HG02623 (cell line): ENCODE data around the gene OPRL1.
"Not testable (repeated sequence)": the region's sequence is repeated elsewhere in the genome, so short reads cannot be mapped to it uniquely, and the experiment has no call there.

Source experiments
- ATAC-seq: cut with Tn5 transposase; IDR thresholded peaks from one replicate; pipeline ENCODE4 v1.9.1; 2021; ENCODE audit warnings: moderate library complexity; ENCODE audit not compliant: unreplicated experiment

OPRL1 gene

GRCh38 chr20:64083378-64083803 lies 3.5 kb downstream of the OPRL1 start:
- no peak for ATAC-seq

GRCh38 chr20:64083804-64084684 lies 4.2 kb downstream of the OPRL1 start, which contains the start of gene LKAAEAR1:
Gene LKAAEAR1 (minus strand): TSS chr20:64084398. CDS start chr20:64084219, 179 bp downstream.
- no peak for ATAC-seq

- no peak for ATAC-seq
These were observed 4.8 kb downstream of the OPRL1 start for GRCh38 chr20:64084685-64085152.

DNA sequence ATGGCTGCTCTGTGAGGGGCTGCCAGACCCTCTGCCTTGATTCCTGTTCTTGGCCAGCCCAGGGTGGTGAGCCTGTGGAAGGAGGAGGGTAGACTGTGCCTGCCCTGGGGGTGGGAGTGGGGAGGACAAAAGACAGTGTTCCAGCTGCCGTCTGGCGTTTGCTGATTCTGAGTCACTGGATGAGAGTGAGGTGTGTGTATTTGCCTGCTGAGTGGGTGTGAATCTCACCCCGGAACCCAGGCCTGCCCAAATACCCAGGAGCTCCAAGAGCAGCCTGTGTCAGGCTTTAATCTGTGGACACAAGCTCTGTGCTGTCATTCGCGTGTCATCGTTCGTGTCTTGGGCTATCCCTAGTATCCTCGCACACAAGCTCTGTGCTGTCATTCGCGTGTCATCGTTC lies 6.9 kb downstream of the OPRL1 start:
- ATAC-seq: no peak

GRCh38 chr20:64087226-64087825 lies 7.4 kb downstream of the OPRL1 start:
- ATAC-seq: not testable (repeated sequence)

DNA sequence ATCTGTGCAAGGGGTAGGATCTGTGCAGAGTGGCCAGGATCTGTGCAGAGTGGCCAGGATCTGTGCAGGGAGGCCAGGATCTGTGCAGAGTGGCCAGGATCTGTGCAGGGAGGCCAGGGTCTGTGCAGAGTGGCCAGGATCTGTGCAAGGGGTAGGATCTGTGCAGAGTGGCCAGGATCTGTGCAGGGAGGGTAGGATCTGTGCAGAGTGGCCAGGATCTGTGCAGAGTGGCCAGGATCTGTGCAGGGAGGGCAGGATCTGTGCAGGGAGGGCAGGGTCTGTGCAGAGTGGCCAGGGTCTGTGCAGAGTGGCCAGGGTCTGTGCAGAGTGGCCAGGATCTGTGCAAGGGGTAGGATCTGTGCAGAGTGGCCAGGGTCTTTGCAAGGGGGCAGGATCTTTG lies 8.7 kb downstream of the OPRL1 start:
- ATAC-seq: not testable (repeated sequence)

- no peak for ATAC-seq
These were observed 10.3 kb downstream of the OPRL1 start for GRCh38 chr20:64090165-64090564.

DNA sequence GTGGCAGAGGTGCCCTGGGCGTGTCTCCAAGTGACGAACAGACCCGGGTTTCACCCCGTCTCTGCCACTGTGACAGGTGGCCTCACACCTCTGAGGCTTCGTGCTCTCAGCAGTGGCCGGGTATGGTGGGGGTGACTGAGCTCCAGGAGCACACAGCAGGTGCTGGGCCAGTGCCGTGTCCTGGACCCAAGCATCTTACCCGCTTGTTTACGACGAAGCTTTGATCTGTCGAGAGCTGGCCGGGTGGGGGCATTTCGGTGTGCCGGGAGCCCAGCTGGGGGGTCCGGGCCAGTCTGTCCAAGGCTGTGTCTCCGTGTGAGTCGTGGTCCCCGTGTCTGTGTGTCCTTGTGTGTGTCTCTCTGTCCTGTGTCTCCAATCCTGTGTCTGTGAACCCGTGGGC lies 11.5 kb downstream of the OPRL1 start:
- no peak for ATAC-seq

- ATAC-seq: no peak
These were observed 11.9 kb downstream of the OPRL1 start for GRCh38 chr20:64091770-64092169.

GRCh38 chr20:64092258-64093012 lies 12.6 kb downstream of the OPRL1 start:
- no peak for ATAC-seq

DNA sequence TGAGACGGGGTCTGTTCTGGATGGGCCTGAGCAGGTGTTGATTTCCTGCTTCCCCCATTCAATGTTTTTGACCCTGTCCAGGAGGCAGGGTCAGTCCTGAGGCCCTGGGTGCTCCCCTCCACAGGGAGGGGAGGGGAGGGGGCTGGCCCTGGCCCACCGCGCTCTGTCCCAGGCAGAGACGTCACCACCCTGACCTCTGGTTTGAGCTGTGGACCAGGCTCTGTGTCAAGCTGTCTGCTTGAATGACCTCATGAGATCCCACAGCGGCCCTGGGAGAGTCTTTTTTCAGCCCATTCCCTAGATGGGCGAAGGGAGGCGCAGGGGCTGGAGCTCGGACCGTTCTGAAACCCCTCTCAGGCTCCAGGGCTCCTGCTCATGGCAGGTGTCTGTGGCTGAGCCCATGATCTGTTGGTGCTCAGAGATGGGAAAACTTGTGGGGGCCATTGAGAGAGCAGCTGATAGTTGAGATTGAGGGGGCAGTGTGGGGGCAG lies 13.2 kb downstream of the OPRL1 start:
- no peak for ATAC-seq

GRCh38 chr20:64095455-64095854 lies 15.6 kb downstream of the OPRL1 start:
- no peak for ATAC-seq

DNA sequence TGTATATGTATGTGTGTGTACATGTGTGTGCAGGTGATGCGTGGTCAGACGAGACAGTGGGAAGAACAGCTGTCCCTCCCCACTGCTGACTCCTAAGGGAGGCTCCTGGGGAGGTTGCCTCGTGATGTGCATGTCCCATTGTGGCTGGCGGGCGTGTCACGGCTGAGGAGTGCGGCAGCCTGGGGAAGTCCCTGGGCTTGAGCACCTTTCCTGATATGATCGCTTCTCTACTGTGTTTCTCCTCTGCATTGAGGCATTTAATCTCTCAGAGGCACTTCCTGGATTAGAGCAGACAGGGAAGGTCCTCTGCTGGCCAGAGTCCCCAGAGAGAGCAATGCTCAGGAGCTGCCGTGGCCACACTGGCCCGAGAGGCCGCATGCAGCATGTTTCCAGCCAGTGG lies 16.0 kb downstream of the OPRL1 start:
- ATAC-seq: no peak

DNA sequence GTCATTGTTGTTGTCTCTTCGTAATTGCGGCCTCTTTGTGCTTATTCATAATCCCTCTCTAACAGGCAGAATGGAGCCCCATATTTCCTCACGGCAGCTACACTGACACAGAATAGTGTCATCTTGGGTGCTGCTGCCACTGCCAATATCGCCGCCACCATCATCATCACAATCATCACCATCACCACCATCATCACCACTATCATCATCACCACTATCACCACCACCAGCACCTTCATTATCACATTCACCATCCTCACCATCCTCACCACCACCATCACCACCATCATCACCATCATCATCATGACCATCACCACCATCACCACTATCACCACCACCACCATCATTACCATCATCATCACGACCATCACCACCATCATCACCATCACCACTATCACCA lies 16.7 kb downstream of the OPRL1 start:
- no peak for ATAC-seq

GRCh38 chr20:64098471-64099013 lies 18.7 kb downstream of the OPRL1 start:
- no peak for ATAC-seq

- no peak for ATAC-seq
These were observed 19.4 kb downstream of the OPRL1 start for GRCh38 chr20:64099086-64099786.

DNA sequence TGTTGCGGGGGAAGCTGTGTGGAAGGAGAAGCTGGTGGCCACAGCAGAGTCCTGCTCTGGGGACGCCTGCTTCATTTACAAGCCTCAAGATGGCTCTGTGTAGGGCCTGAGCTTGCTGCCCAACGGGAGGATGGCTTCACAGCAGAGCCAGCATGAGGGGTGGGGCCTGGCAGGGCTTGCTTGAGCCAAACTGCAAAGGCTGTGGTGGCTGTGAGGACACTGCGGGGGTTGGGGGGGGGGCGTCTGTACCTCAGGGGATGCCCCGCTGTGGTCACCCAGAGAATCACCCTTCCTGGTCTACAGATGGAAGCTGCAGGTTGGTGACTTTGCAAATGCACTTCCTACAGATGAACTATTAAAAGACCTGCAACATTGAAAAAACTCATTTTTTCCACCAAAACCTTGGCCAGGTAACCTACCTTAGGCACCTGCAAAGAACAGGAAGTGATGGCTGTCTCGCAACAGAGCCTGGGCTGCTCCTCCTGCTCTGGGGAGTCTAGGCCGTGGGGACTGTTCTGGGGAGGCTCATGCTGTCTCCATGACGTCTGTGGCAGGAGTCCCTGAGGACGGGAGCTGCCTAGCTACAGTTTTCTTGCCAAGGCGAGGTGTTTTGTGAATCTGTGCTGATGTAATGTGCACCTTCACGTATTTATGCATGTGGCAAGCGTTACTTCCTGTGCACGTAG lies 20.1 kb downstream of the OPRL1 start:
- no peak for ATAC-seq

GRCh38 chr20:64100566-64100888 lies 20.6 kb downstream of the OPRL1 start:
- ATAC-seq: no peak

- no peak for ATAC-seq
These were observed 21.2 kb downstream of the OPRL1 start for GRCh38 chr20:64100946-64101688.
